Measurements from ENCODE around the gene IQCK.

Gene IQCK

GRCh38 chr16:19868421-19868820 lies 150.3 kb downstream of the IQCK start:
- no peak for DNase-seq

GRCh38 chr16:19871721-19872120 lies 153.7 kb downstream of the IQCK start:
- no peak for DNase-seq

DNA sequence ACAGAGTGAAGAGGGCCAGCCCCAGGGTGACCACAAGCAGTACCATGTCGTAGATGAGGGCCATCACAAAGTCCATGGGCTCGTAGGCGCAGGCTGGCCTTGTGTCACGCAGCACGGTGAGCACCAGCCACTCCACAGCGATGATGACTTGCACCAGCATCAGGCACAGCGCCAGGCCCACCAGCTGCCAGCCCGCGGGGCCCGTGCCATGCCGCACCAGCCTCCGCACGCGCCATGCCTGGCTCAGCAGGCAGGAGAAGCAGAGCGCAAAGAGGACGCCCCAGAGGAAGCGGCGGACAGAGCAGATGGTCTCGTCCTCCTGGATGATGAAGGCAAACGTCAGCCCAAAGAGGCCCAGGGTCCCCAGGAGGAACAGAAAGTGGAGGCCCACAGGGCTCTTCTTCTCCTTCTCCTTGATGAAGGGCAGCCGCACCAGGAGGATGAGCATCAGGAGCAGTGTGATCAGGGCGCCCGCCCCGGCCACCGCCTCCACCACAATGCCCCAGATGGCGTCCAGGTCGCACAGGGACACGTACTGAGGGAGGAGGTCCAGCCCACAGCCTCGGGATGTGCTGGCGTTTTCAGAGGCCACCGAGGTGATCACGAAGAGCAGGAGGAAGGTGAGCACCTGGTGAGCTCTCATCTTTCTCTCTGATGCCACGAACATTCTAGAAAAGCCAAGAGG lies 154.2 kb downstream of the IQCK start:
- DNase-seq: no peak

- no peak for DNase-seq
These were observed 154.9 kb downstream of the IQCK start for GRCh38 chr16:19872935-19873334.

DNA sequence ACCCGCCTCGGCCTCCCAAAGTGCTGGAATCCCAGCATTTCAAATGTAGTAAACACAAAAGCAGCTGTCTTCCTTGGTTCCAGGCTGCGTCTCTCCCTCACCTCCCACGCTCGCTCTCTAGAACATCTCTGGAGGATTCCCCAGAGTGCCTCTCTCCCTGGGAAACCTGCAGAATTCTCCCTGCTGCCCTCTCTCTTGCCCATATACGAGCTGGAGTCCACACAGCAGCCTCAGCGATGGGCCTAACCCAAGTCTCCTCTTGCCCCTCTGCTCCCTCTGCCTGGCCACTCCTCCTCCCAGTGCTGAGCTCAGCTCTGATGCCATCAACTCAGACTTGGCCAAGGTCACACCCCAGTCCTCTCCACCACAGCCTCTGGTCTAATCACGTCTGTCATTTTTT lies 156.0 kb downstream of the IQCK start:
- no peak for DNase-seq

GRCh38 chr16:19874851-19875546 lies 156.9 kb downstream of the IQCK start:
- no peak for DNase-seq

DNA sequence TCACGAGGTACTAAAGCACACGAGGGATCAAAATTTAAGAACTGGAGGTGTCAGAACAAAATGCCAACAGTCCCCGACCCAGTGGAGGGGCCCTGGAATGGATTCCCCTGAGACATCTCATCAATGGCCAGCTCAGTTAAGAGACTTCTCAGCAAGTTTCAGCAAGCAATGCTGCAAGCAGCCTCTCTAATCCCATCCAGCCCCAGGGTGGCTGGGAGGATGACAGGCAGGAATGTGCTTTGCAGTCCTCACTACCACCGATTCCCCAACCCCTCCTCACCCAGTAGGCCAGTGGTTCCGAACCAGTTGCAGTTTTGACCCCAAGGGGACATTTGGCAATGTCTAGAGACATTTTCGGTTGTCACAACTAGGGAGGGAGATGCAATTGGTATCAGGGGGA lies 157.8 kb downstream of the IQCK start:
- no peak for DNase-seq

DNA sequence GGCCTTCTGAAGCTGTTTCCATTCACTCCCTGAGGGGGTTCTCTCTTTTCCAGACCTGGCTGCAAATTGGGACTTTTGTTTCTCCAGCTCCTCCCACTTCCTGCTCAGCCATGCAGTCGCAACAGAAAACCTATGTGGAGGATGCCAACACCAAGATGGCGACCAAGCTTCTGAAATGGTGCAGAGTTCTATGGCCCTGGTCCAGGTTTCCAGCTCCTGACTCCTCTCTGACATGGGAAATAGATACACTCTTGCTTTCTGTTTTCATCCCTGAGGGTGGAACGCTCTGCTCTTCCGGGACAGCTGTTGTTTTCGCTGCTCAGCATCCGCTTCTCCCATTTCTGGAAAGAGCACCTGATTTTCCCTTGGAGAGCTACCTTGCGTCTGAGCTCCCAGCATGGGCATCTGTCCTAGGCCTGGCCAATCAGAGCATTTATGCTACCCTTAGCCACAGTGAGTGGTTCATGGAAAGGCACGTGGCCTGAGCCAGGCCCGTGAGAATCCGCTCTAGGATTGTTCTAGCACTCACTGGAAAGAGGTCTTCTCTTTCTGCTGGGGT lies 158.5 kb downstream of the IQCK start:
- no peak for DNase-seq

GRCh38 chr16:19878757-19879156 lies 160.7 kb downstream of the IQCK start:
- no peak for DNase-seq

GRCh38 chr16:19879241-19879792 lies 161.2 kb downstream of the IQCK start:
- DNase-seq: peak; percentile 10

- DNase-seq: no peak
These were observed 163.0 kb downstream of the IQCK start for GRCh38 chr16:19881028-19881427.

DNA sequence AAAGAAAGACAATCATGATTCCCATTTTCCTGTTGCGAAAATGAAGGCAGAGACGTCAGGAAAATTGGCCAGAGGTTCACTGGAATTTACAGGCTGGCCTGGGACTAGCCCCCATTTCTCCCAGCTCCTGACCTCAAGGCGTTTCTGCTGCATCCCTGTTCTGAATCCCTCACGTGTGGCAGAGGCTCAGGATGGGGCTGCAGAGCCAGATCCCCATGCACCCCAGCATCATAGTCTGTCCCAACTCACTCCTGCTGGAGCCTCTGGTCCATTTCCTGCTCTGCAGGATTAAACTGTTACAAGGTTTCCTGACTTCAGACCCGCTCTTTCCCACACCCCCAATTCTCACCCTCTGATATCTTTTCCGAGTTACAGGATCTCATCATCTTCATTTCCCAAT lies 163.7 kb downstream of the IQCK start:
- DNase-seq: no peak

- DNase-seq: no peak
These were observed 164.1 kb downstream of the IQCK start for GRCh38 chr16:19882186-19882585.

GRCh38 chr16:19882646-19883045 lies 164.6 kb downstream of the IQCK start:
- no peak for DNase-seq

DNA sequence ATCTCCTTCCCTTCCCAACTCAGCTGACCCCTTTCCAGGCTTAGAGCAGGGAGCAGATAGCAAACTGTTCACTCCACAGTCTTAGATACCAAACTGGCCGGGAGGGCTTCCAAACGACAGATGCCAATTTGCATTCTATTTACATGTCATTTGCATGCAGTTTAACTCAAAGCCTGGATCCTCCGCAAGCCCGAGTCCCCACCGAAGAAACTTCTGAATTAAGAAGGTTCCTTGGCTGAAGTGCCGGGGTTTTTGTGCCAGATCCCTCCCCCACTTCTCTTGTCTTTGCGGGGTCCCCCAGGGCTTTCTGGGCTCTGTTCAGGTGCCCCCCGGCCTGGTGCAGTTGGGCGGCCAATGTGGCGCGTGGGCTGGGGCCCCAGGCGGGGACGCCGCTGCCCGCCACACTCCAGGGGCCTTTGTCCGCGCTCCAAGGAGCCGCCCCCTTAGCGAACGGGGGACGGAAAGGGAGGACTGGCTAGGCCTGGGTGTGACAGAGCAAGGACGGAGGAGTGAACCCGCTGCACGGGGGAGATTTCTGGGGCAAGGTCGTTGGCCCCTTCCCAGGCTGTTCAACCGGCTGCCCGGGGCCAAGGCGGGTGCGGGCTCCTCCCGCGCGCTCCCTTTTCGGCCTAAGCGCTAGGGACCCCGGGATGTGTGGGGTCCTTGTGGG lies 165.4 kb downstream of the IQCK start:
- no peak for DNase-seq

- DNase-seq: no peak
These were observed 166.0 kb downstream of the IQCK start for GRCh38 chr16:19883966-19884485.

- DNase-seq: peak; percentile 39
These were observed 166.8 kb downstream of the IQCK start, which contains the start of gene GPRC5B for GRCh38 chr16:19884611-19885450. Gene GPRC5B (minus strand): TSS chr16:19884848. CDS start chr16:19872845, 12,003 bp downstream.

DNA sequence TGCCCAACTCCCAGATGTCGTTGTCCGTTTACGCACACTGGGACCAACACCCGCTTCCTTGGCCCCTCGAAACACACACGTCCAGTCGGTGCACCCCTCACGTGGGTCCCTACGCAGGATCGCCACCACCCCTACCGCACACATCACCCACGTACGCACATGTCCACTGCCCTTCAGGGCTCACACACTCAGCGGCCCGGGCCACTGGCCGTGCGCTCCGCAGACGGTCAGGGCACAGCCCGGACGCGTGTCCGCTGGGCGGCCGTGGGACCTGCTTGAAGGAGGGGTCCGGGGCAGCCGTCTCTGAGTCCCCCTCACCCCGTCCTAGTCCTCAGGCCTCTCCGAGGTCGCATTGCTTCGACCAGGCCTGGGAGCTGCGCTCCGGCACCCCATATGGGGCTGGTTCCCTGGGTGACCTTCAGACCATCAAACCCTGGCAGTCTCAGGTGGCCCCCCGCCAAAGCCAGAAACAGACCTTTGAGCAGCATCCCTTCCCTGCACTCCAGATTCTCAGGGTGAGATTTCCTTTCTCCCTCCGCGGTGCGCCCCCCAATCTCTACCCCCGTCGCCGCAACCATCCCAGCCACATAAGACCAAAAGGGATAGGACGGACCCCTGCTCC lies 167.5 kb downstream of the IQCK start:
- DNase-seq: no peak

- DNase-seq: peak; percentile 81
These were observed 168.2 kb downstream of the IQCK start for GRCh38 chr16:19886073-19886941.

DNA sequence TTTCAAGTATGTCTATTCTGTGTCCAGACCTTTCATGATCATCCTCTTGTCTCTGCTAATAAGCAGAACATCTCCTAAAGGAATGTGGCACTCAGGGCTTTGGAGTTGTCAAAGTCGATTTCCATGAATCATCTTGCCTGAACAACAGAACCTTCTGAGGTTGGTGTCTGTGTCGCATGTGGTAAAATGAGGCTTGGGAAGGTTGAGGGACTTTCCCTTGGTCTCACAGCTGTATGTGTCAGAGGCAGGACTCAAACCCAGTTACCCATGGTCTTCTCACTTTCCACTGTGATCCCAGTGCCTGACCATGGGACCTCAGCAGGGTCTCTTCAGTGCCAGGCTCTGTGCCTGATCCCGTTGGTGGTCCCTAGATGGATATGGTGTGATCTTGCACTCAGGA lies 170.8 kb downstream of the IQCK start:
- no peak for DNase-seq

DNA sequence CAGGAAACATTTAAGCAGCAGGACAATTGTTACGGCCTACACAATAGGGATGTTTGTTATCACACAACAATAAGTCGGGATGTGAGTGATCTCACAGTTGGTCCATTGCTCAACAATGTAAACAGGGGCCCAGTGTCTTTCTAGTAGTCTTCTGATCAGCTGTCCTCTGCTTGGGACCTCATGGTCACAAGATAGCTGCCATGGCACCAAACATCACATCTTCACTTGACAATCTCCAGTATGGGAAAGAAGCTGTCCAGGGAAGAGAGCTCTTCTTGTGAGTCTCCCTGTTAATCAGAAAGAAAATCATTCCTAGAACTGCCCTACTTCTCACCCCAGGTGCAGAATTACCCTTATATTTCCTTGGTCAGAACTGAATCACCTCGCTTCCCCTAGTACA lies 172.8 kb downstream of the IQCK start:
- DNase-seq: no peak
